SK-N-SH (cell line): ENCODE results near the gene BTBD16. TPM values are rescaled to one million over a fixed set of nuclear protein-coding genes. Genes with fewer than 3 reads are reported as not detected.

Experiments used
- CTCF ChIA-PET: fragments of 300-600, 350-600 bp; formaldehyde crosslinking; extraction: SDS; loops from one replicate; lab custom pipeline; 2021; lab: Yijun Ruan, JAX
- POLR2A ChIA-PET: fragments of 350-600 bp; sonication (Branson Sonifier 250); formaldehyde crosslinking; extraction: SDS; loops from one replicate; lab custom pipeline; 2020; ENCODE audit warnings: antibody characterized with exemption, inconsistent platforms; lab: Yijun Ruan, JAX
- DNase-seq: peaks from one replicate; pipeline ENCODE4 v3.0.0; 2012
- H2AFZ ChIP-seq: fragments of 200-600 bp; sonication (generic); 2 replicates; pipeline ENCODE4 v1.8.1; 2016; ENCODE audit warnings: antibody characterized with exemption, mild to moderate bottlenecking, low read depth
- H3F3A ChIP-seq: fragments of 200-600 bp; sonication (generic); replicated peaks from 2 replicates; pipeline ENCODE3; 2016; ENCODE audit warnings: antibody characterized with exemption, mild to moderate bottlenecking; ENCODE audit not compliant: insufficient read depth
- H3K27ac ChIP-seq, 2 experiments: fragments of 200-500 bp in 1 of 2; fragments of 200-600 bp in 1 of 2; sonication (Bioruptor generic) in 1 of 2; sonication (generic), shearing (Covaris generic) in 1 of 2; 2 replicates each; pipeline versions ENCODE4 v1.5.1 to v1.6.1; 2014 to 2016; ENCODE audit warnings: low read depth in 2 of 2, inconsistent platforms in 1 of 2, low read length in 1 of 2, mild to moderate bottlenecking in 1 of 2, mixed read lengths in 1 of 2
- H3K27me3 ChIP-seq: fragments of 200-600 bp; sonication (generic), shearing (Covaris generic); 2 replicates; pipeline ENCODE4 v1.6.1; 2016; ENCODE audit warnings: mixed run types; ENCODE audit not compliant: insufficient read depth
- H3K36me3 ChIP-seq, 2 experiments: fragments of 200-500 bp in 1 of 2; fragments of 200-600 bp in 1 of 2; sonication (Bioruptor generic) in 1 of 2; sonication (generic) in 1 of 2; replicated peaks in 1 of 2; 2 replicates each; pipeline versions ENCODE3 to v1.5.1; 2014 to 2016; ENCODE audit warnings: low read length in 1 of 2, mild to moderate bottlenecking in 1 of 2; ENCODE audit not compliant: insufficient read depth in 2 of 2, control insufficient read depth in 1 of 2
- H3K4me1 ChIP-seq, 2 experiments: fragments of 200-500 bp in 1 of 2; fragments of 200-600 bp in 1 of 2; sonication (Bioruptor generic) in 1 of 2; sonication (generic), shearing (Covaris generic) in 1 of 2; 2 replicates each; pipeline versions ENCODE4 v1.5.1 to v1.6.1; 2014 to 2016; ENCODE audit warnings: low read depth in 1 of 2, low read length in 1 of 2, mixed run types in 1 of 2; ENCODE audit not compliant: insufficient read depth in 2 of 2, control insufficient read depth in 1 of 2
- H3K4me2 ChIP-seq: fragments of 200-600 bp; sonication (generic), shearing (Covaris generic); 2 replicates; pipeline ENCODE4 v1.6.1; 2017; ENCODE audit warnings: mixed run types
- H3K4me3 ChIP-seq, 2 experiments: fragments of 200-500 bp in 1 of 2; fragments of 200-600 bp in 1 of 2; sonication (Bioruptor generic) in 1 of 2; sonication (generic), shearing (Covaris generic) in 1 of 2; 2 replicates each; pipeline versions ENCODE4 v1.5.1 to v1.8.1; 2014 to 2016; ENCODE audit warnings: low read depth in 2 of 2, inconsistent platforms in 1 of 2, low read length in 1 of 2, mild to moderate bottlenecking in 1 of 2, mixed read lengths in 1 of 2, moderate library complexity in 1 of 2
- H3K79me2 ChIP-seq: fragments of 200-600 bp; sonication (generic); 2 replicates; pipeline ENCODE4 v1.8.1; 2017; ENCODE audit warnings: mild to moderate bottlenecking; ENCODE audit not compliant: insufficient read depth
- H3K9ac ChIP-seq: fragments of 200-600 bp; sonication (generic); 2 replicates; pipeline ENCODE4 v1.6.1; 2017; ENCODE audit warnings: mixed run types
- H3K9me2 ChIP-seq: fragments of 200-600 bp; sonication (generic); 2 replicates; pipeline ENCODE4 v1.6.1; 2017; ENCODE audit warnings: mixed run types
- H3K9me3 ChIP-seq: fragments of 200-600 bp; sonication (generic); 2 replicates; pipeline ENCODE4 v1.6.1; 2017; ENCODE audit warnings: mixed run types, mild to moderate bottlenecking, moderate library complexity
- H4K20me1 ChIP-seq: fragments of 200-600 bp; sonication (generic); 2 replicates; pipeline ENCODE4 v1.6.1; 2017; ENCODE audit warnings: mild to moderate bottlenecking, mixed run types; ENCODE audit not compliant: insufficient read depth
- CTCF ChIP-seq: fragments of 200-600 bp; sonication (generic); IDR thresholded peaks from 2 replicates; pipeline ENCODE4 v1.6.1; 2017; ENCODE audit warnings: antibody characterized with exemption, mild to moderate bottlenecking, moderate library complexity
- EZH2phosphoT487 ChIP-seq: fragments of 200-600 bp; sonication (generic); IDR thresholded peaks from 2 replicates; pipeline ENCODE4 v1.6.1; 2017; ENCODE audit warnings: low read depth, mixed run types, mild to moderate bottlenecking, antibody characterized with exemption, moderate library complexity, borderline replicate concordance
- FOXM1 ChIP-seq: IDR thresholded peaks from 2 replicates; pipeline ENCODE4 v1.4.0; 2012; ENCODE audit warnings: low read depth, mild to moderate bottlenecking
- GABPA ChIP-seq: IDR thresholded peaks from 2 replicates; pipeline ENCODE4 v1.4.0; 2012; ENCODE audit warnings: low read depth, mild to moderate bottlenecking
- IRF3 ChIP-seq: fragments of 150-350 bp; IDR thresholded peaks from 2 replicates; pipeline ENCODE4 v1.6.1; 2016; ENCODE audit warnings: mild to moderate bottlenecking, low read depth, low read length
- JUND ChIP-seq: IDR thresholded peaks from 2 replicates; pipeline ENCODE4 v1.4.0; 2012
- MAX ChIP-seq: IDR thresholded peaks from 2 replicates; pipeline ENCODE4 v1.4.0; 2012; ENCODE audit warnings: low read depth
- MXI1 ChIP-seq: IDR thresholded peaks from 2 replicates; pipeline ENCODE4 v1.6.1; 2012; ENCODE audit warnings: mild to moderate bottlenecking, low read depth, low read length, improper control_type of control experiment
- NFIC ChIP-seq: IDR thresholded peaks from 2 replicates; pipeline ENCODE4 v1.4.0; 2012; ENCODE audit warnings: borderline replicate concordance
- POLR2AphosphoS5 ChIP-seq: IDR thresholded peaks from 2 replicates; pipeline ENCODE4 v1.6.1; 2012; ENCODE audit warnings: low read depth, low read length
- RAD21 ChIP-seq: IDR thresholded peaks from 2 replicates; pipeline ENCODE4 v1.6.1; 2012; ENCODE audit warnings: mild to moderate bottlenecking, low read length
- RCOR1 ChIP-seq: fragments of 150-350 bp; IDR thresholded peaks from 2 replicates; pipeline ENCODE4 v1.6.1; 2017; ENCODE audit warnings: antibody characterized with exemption, low read length
- RFX5 ChIP-seq: IDR thresholded peaks from 2 replicates; pipeline ENCODE4 v1.6.1; 2012; ENCODE audit warnings: mild to moderate bottlenecking, improper control_type of control experiment, low read length
- RXRA ChIP-seq: IDR thresholded peaks from 2 replicates; pipeline ENCODE4 v1.4.0; 2012; ENCODE audit warnings: low read depth, mild to moderate bottlenecking, borderline replicate concordance
- SIN3A ChIP-seq: IDR thresholded peaks from 2 replicates; pipeline ENCODE4 v1.6.1; 2012; ENCODE audit warnings: low read depth, mild to moderate bottlenecking, low read length, moderate library complexity, borderline replicate concordance
- TAF1 ChIP-seq: IDR thresholded peaks from 2 replicates; pipeline ENCODE4 v1.6.1; 2012; ENCODE audit warnings: low read depth, mild to moderate bottlenecking, low read length, moderate library complexity, borderline replicate concordance
- TCF12 ChIP-seq: IDR thresholded peaks from 2 replicates; pipeline ENCODE4 v1.4.0; 2012
- TEAD4 ChIP-seq: IDR thresholded peaks from 2 replicates; pipeline ENCODE4 v1.4.0; 2012; ENCODE audit warnings: mild to moderate bottlenecking, borderline replicate concordance; ENCODE audit not compliant: insufficient read depth
- USF1 ChIP-seq: IDR thresholded peaks from 2 replicates; pipeline ENCODE4 v1.4.0; 2012; ENCODE audit warnings: low read depth, borderline replicate concordance
- ZBTB33 ChIP-seq: IDR thresholded peaks from 2 replicates; pipeline ENCODE4 v1.4.0; 2012; ENCODE audit warnings: low read depth, borderline replicate concordance
- WGBS: methylation state at CpG from one replicate; pipeline ENCODE4 v1.1.6; 2017; ENCODE audit warnings: low lambda C conversion rate; 5-methylcytosine and 5-hydroxymethylcytosine counted together
- polyA plus RNA-seq, 3 experiments: library from polyadenylated mRNA; depleted of rRNA; stranded (reverse); fragments of >200 nt; gene quantifications; 2 replicates each; pipeline ENCODE4 v1.2.3, GENCODE V29; 2012
- TF ChIP-seq, protein P1 (sequence below): fragments of 150-350 bp; IDR thresholded peaks from 2 replicates; pipeline ENCODE4 v1.6.1; 2017; ENCODE audit warnings: antibody characterized with exemption, low read length, low read depth, borderline replicate concordance

Gene BTBD16
- polyA plus RNA-seq, 1 of the 3 experiments (the other 2 are of a cell fraction), result not detected

DNA sequence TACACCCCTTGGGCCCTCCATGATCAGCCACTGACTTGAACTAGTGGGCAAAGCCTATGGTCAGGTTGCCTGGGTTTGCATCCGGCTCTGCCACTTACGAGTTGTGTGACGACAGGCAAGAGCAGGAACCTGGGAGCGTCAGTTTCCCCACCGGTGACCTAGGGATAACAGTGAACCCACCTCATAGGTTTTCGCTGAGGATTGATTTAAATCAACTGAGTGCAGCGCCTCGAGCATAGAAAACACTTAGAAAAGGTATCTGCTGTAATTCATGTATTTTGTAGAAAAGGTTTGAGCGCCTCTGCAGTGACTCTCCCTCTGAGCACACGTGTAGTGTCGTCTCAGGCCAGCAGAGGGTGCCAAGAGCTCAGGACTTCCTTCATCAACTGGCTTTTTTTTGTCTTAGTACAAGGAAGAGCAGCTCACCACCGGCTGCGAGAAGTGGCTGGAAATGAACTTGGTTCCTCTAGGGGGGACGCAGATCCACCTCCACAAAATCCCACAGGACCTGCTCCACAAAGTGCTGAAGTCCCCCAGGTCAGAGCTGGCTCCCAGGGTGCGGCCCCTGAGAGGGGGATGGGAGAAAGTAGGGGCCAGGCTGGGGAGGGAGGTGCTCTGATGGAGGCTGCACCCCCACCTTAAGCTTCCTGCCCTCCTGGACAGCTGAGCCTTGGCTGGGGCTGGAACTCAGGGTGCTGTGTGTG lies 27.7 kb downstream of the BTBD16 start (continued):
- TF ChIP-seq TCF12 (no peak), USF1 (no peak), CTCF (peak; percentile 89), RAD21 (peak; percentile 95), SIN3A (no peak)
- TF ChIP-seq, protein P1, sequence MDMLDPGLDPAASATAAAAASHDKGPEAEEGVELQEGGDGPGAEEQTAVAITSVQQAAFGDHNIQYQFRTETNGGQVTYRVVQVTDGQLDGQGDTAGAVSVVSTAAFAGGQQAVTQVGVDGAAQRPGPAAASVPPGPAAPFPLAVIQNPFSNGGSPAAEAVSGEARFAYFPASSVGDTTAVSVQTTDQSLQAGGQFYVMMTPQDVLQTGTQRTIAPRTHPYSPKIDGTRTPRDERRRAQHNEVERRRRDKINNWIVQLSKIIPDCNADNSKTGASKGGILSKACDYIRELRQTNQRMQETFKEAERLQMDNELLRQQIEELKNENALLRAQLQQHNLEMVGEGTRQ, result no peak
- TF ChIP-seq, all 33 proteins: peak for 6

DNA sequence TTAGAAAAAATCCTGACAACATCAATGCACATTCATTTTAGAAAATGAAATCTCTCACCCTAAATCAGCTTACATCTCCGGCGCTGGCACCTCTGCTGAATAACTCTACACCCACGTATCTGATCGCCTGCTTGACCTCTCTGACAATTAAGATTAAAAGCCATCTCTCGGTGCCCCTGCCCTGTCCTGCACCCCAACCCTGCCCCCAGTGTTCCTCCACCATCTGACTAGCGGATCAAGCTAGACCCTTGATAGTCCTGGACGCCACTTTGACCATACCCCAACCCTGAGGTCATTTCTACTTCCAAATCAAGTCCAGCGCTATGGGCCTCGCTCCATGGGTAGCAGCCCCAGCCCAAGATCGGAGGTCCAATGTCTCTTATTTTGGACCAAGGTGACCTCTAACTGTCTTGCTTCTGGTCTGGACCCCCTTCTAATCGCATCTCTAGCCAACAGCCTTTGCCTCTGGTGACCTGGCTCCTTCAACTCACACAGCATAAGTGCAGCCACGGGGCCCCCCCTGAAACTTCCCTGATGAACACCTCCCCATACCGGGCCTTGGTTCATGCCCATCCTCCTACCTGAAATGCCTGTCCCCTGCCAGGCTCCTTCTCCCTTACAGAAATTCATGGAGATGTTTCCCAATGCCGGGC lies 28.5 kb downstream of the BTBD16 start:
- no peak for DNase-seq
- no peaks in the 10 kb centered on the region for H4K20me1 ChIP-seq
- H3K79me2 ChIP-seq, result no peaks in the 10 kb centered on the region
- no peak overlapping the region for H3K4me2 ChIP-seq
- H3K36me3 ChIP-seq, result no peaks in the 10 kb centered on the region
- H2AFZ ChIP-seq, result no peak overlapping the region
- H3K9me3 ChIP-seq, result no peaks in the 10 kb centered on the region
- H3K9ac ChIP-seq, result no peak overlapping the region
- no peaks in the 10 kb centered on the region for H3F3A ChIP-seq
- peak overlapping the region in 1 of 2 experiments; percentile 42; a peak in 1 of 4 replicates for H3K4me3 ChIP-seq
- WGBS, result 88% methylated on average over 14 of the region's 14 CpGs
- no peak overlapping the region for H3K27ac ChIP-seq
- ChIA-PET POLR2A (no interaction called here), CTCF (interaction anchor here (0.6 to 7.6 kb wide), 57 partner anchors 9 to 413 kb away, joined by 3 to 139 read pairs (median 5); partner anchors contain the start of genes ARMS2, HTRA1 and PLEKHA1)
- H3K27me3 ChIP-seq, result no peaks in the 10 kb centered on the region; the same call in 1 of the 2 replicates
- H3K9me2 ChIP-seq, result no peaks in the 10 kb centered on the region
- H3K4me1 ChIP-seq, result no peaks in the 10 kb centered on the region; a peak in 1 of 4 replicates
- no peak for TF ChIP-seq USF1
- TF ChIP-seq TAF1, result no peak
- TF ChIP-seq POLR2AphosphoS5, result no peak
- TF ChIP-seq ZBTB33, result no peak
- TF ChIP-seq JUND, result no peak
- no peak for TF ChIP-seq RFX5
- TF ChIP-seq EZH2phosphoT487, result no peak
- no peak for TF ChIP-seq GABPA
- TF ChIP-seq MXI1, result no peak
- no peak for TF ChIP-seq FOXM1
- TF ChIP-seq RXRA, result no peak
- TF ChIP-seq IRF3, result no peak
- no peak for TF ChIP-seq TEAD4
- TF ChIP-seq MAX, result no peak
- TF ChIP-seq NFIC, result no peak
- TF ChIP-seq TCF12, result no peak
- no peak for TF ChIP-seq RCOR1
